ENCODE results near the gene MEGF6.

DNA sequence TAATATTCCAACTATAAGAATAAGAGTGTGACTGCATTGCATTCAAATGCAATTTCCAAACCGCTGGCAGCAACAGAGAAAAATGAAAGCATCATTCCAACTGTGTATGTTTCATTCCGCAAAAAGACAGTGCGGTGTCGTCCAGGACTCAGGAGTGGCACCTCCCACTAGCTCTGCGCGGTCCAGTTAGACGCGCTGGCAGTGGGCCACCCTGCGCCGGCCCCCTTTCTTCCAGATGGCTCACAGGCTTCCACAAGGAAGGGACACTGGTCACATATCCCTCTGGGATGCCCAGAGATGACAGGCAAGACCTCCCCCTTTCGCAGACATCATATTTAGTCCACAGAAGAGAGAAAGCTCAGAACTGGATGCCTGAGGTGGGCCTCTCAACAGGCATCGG lies 26.7 kb upstream of the MEGF6 start:
- TF ChIP-seq, protein P1, sequence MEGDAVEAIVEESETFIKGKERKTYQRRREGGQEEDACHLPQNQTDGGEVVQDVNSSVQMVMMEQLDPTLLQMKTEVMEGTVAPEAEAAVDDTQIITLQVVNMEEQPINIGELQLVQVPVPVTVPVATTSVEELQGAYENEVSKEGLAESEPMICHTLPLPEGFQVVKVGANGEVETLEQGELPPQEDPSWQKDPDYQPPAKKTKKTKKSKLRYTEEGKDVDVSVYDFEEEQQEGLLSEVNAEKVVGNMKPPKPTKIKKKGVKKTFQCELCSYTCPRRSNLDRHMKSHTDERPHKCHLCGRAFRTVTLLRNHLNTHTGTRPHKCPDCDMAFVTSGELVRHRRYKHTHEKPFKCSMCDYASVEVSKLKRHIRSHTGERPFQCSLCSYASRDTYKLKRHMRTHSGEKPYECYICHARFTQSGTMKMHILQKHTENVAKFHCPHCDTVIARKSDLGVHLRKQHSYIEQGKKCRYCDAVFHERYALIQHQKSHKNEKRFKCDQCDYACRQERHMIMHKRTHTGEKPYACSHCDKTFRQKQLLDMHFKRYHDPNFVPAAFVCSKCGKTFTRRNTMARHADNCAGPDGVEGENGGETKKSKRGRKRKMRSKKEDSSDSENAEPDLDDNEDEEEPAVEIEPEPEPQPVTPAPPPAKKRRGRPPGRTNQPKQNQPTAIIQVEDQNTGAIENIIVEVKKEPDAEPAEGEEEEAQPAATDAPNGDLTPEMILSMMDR (IDR thresholded peaks at IDR 0.05; ENCODE audit: low read depth, low read length): no peak
- TF ChIP-seq EZH2phosphoT487 (IDR thresholded peaks at IDR 0.05; ENCODE audit: low read depth): no peak

Measured in OCI-LY3 (cell line).